Heart left ventricle (tissue), 16 donors: ENCODE results near the gene FGFRL1. TPM values are rescaled to one million over a fixed set of nuclear protein-coding genes. Genes with fewer than 3 reads are reported as not detected.

Experiments used
- ATAC-seq, 4 donors: fragments of 200-7000 bp; cut with Tn5 transposase; one replicate each; pipeline ENCODE4 v1.9.1; 2020 to 2022; ENCODE audit warnings: moderate library complexity in 4 of 4, mild to moderate bottlenecking in 3 of 4, moderate number of reproducible peaks in 1 of 4
- DNase-seq, 5 donors: peaks; one replicate each; pipeline ENCODE4 v3.0.0-alpha.2; 2020
- H3K27ac ChIP-seq, 12 donors: fragments of 200-600 bp; sonication (generic) in 4 of 12; one replicate each; pipeline versions ENCODE4 v1.5.0 to v1.8.0; 2016 to 2022; ENCODE audit warnings: mild to moderate bottlenecking in 2 of 12
- H3K27me3 ChIP-seq, 9 donors: fragments of 200-600 bp; sonication (generic) in 2 of 9; one replicate each; pipeline versions ENCODE4 v1.5.1 to v1.8.0; 2016 to 2022; ENCODE audit warnings: mild to moderate bottlenecking in 3 of 9
- H3K36me3 ChIP-seq, 9 donors: fragments of 200-600 bp; sonication (generic) in 2 of 9; one replicate each; pipeline versions ENCODE4 v1.5.0 to v1.8.0; 2018 to 2022; ENCODE audit warnings: mild to moderate bottlenecking in 2 of 9
- H3K4me1 ChIP-seq, 12 donors: fragments of 200-600 bp; sonication (generic) in 4 of 12; one replicate each; pipeline versions ENCODE4 v1.5.0 to v1.8.0; 2016 to 2022; ENCODE audit warnings: mild to moderate bottlenecking in 3 of 12
- H3K4me3 ChIP-seq, 12 donors: fragments of 200-600 bp; sonication (generic) in 4 of 12; one replicate each; pipeline versions ENCODE4 v1.5.0 to v1.8.0; 2017 to 2022; ENCODE audit warnings: mild to moderate bottlenecking in 9 of 12, moderate library complexity in 4 of 12
- H3K9me3 ChIP-seq, 12 donors: fragments of 200-600 bp; sonication (generic) in 4 of 12; one replicate each; pipeline versions ENCODE4 v1.5.0 to v1.8.0; 2016 to 2022; ENCODE audit warnings: mild to moderate bottlenecking in 1 of 12
- CTCF ChIP-seq, 12 donors: fragments of 200-600 bp; sonication (generic) in 4 of 12; IDR thresholded peaks; one replicate each; pipeline versions ENCODE4 v1.5.0 to v1.8.0; 2018 to 2022; ENCODE audit warnings: antibody characterized with exemption in 12 of 12, mild to moderate bottlenecking in 5 of 12
- POLR2A ChIP-seq, 2 donors: fragments of 450-650 bp; IDR thresholded peaks; one replicate each; pipeline ENCODE4 v1.6.1; 2017; ENCODE audit warnings: antibody characterized with exemption in 2 of 2, mild to moderate bottlenecking in 2 of 2, moderate library complexity in 2 of 2
- WGBS, 4 donors: extraction: QIAGEN DNeasy Blood & Tissue Kit in 2 of 4; methylation state at CpG; one replicate each; pipeline versions ENCODE4 v1.1.5 to v1.1.7; 2013 to 2018; 5-methylcytosine and 5-hydroxymethylcytosine counted together
- intact Hi-C, 10 donors: fragments of 100-400 bp; cut with DNase I; formaldehyde crosslinking; loops; one replicate each; pipeline versions ENCODE4 v1.11.1 to v1.14.2; 2022
- polyA plus RNA-seq, 2 donors: library from polyadenylated mRNA; stranded (reverse); fragments of 200-250 nt; gene quantifications; one replicate each; pipeline ENCODE4 v1.2.3, GENCODE V29; 2013
- total RNA-seq, 9 donors: library from RNA; depleted of rRNA in 2 of 9; stranded (reverse); fragments of >200 nt in 2 of 9; fragmentation: NEBNext Ultra II Directional in 3 of 9; extraction: Animal tissue kit (Norgen Biotek cat#: 25700) in 3 of 9; gene quantifications; one replicate each; pipeline versions ENCODE4 v1.1.0 to v1.2.4, GENCODE V29; 2016 to 2023
- donor health status: ischemic (EF 13 %, LVEDD 7.1; RV severe dilation, severe dysfunction).
- donor health status: healthy with polysubstance abuse.
- donor health status: DM: no; HTN: yes; CAD: no.
- donor health status: DM: no; HTN: no; CAD: no.
- donor health status: ischemic (EF 25% LVEDD 6.9; RV normal size, moderate dysfunction).
- donor health status: ischemic (EF 25% LVEDD 5.7; RV mildly dilated, moderate dysfunction).
- donor health status: healthy.
- donor health status: DM: yes; HTN: yes; CAD: no.
- donor health status: ischemic (EF 35%, LVEDD 5.7; RV mildly dilated, moderate dysfunction).
- donor health status: nonischemic (EF 11% LVEDD 7.7; RV severe dilation, severe dysfunction).
- donor health status: DM: yes; HTN: yes; CAD: no.
- donor health status: PGD.
- donor health status: ischemic (EF 29% LVEDD 5.4; RV normal size, mild dysfunction).
- donor health status: nonischemic (EF 23%, LVEDD 6.1; RV moderate dilation, normal function).

Gene FGFRL1
- total and polyA plus RNA-seq, 11 donors, result 23.6 to 90.7 (median 30.6) TPM

DNA sequence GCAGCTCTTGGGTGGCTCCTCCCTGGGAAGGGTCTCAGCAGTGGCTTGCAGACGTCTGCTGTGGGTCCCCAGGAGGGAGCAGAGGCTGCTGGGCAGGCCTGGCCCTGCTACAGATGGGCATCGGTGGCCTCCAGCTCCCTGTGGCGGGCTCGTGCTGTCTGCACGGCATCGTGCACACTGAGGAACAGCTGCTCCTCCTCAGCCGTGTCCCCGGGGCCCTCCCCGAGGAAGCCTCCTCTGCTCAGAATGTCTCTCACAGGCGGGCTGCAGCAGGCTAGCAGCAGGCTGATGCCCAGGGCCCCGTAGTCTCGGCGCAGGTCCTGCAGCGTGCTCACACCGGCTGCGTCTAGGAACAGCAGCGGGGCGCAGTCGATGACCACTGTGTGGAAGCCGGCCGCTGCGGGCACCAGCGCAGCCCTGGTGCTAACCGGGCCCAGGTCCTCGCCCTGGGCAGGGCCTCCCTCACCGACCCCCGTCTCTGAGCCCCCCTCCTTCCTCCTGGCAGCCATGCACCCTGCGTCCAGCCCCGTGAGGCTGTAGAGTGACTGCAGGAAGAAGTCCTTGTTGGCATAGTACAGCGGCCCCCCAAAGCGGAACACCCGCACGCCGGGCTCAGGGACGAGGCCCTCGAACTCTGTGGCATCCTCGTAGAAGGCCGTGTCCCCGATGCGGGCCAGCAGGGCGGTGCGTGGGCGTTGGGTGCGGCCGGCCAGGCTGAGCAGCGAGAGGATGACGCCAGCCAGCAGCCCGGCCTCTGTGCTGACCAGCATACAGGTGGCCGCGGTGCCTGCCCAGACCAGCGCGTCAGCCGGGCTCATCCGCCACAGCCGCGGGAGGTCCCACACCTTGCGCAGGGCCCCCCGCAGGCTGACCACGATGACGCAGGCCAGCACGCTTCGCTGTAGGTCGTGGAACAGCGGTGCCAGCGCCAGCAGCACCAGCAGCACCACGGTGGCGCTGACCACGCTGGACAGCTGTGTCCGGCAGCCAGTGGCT lies 22.4 kb upstream of the FGFRL1 start:
- DNase-seq (peak in 3 of 5 donors; percentile 27 to 73 (median 30)), ATAC-seq (no peak)
- Histone ChIP-seq H3K27me3 (no peaks in the 10 kb centered on the region), H3K4me1 (peaks cover 0 to 34% (median 18%) of the 10 kb centered on the region in 12 donors), H3K4me3 (no peak overlapping the region), H3K27ac (no peak overlapping the region), H3K36me3 (peaks cover 0 to 19% (median 0%) of the 10 kb centered on the region in 9 donors), H3K9me3 (no peaks in the 10 kb centered on the region)
- intact Hi-C loops, result loop anchor here in 5 of 10 donors (2.0 to 10.0 kb wide), 5 partner anchors 56 to 247 kb away; partner anchors contain the start of genes GAK (in 2 of the 5) and TMEM175 (in 2 of the 5)
- 86 to 93% (median 90%) methylated on average over 39 to 69 of the region's 69 CpGs for WGBS, 4 donors
- TF ChIP-seq CTCF (IDR thresholded peaks at IDR 0.05), result no peak
- no peak for TF ChIP-seq POLR2A (IDR thresholded peaks at IDR 0.05)

DNA sequence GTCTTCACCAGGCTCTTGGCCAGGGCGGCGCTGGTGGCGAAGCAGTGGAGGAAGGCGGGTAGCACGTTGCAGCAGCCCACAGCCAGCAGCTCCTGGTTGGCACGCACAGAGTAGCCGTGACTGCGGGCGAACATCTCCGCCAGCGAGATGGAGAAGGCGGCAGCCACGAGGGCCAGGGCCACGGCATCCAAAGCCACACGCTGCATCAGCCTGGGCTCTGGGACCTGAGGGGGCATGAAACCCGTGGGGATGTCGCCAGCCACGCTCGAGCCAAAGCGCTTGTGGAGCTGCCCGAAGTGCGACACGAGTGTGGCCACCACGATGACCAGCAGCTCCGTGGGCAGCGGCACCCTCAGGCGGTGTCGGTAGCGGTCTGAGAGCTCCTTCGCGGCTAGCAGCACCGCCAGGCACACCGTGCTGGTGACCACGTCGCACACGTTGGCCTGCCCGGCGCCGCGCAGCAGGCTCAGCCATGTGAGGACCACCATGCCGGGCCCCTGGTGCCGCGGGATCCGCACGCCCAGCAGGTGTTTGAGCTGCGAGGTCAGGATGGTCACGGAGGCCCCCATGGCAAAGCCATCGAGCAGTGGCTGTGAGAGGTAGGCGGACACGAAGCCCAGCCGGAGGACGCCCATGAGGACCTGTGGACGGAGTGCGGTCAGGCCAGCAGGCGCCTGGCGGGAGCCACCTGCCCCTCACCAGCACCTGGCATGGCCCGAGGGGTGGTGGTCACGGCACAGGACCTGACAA lies 21.5 kb upstream of the FGFRL1 start:
- Histone ChIP-seq H3K27ac (no peak overlapping the region), H3K36me3 (peaks cover 0 to 19% (median 0%) of the 10 kb centered on the region in 9 donors), H3K9me3 (no peaks in the 10 kb centered on the region), H3K27me3 (no peaks in the 10 kb centered on the region), H3K4me3 (no peak overlapping the region), H3K4me1 (peaks cover 0 to 29% (median 16%) of the 10 kb centered on the region in 12 donors)
- no peak for ATAC-seq
- peak in 4 of 5 donors; percentile 6 to 58 (median 20) for DNase-seq
- intact Hi-C loops, result loop anchor here in 7 of 10 donors (2.0 to 10.0 kb wide), 6 partner anchors 57 to 248 kb away; partner anchors contain the start of genes GAK (in 2 of the 7) and TMEM175 (in 2 of the 7)
- WGBS, 4 donors, result 95 to 98% (median 96%) methylated on average over 25 to 58 of the region's 58 CpGs
- TF ChIP-seq CTCF (IDR thresholded peaks at IDR 0.05) (no peak), POLR2A (IDR thresholded peaks at IDR 0.05) (no peak)

DNA sequence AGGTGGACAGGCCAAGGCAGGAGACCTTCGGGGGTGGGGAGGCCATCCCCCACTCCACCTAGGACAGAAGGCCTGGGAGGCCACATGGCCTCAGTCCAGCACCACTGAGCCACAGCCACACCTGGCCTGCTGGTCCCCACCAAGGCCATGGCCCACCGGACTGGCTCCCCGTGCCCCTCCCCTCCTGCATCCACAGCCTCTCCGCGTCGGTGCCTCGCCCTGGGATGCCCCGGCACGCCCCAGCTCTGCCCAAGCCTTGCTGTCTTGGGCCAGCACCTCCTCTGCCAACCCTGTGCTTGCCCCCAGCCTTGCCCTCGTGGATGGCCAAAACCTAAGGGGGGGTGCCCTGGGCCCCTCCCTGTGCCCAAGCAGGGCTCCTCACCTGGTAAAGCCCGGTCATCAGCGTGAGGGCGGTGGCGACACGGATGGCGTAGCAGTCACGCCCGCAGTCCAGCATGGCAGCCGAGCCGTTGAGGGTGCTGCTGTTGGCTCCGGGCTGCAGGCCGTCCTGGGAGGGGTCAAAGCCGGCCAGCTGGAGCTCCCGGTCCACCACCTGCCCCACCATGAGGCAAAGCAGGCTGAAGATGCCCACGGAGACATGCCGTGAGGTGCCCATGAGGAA lies 20.6 kb upstream of the FGFRL1 start:
- H3K4me3 ChIP-seq, result no peak overlapping the region
- intact Hi-C loops, result loop anchor here in 2 of 10 donors (10.0 kb wide), 2 partner anchors 236 to 246 kb away; no protein-coding TSS in a partner anchor
- H3K4me1 ChIP-seq, result peaks cover 0 to 22% (median 15%) of the 10 kb centered on the region in 12 donors
- whole genome bisulfite sequencing, 4 donors, result 91 to 96% (median 94%) methylated on average over 19 to 26 of the region's 26 CpGs
- H3K36me3 ChIP-seq, result peaks cover 0 to 19% (median 0%) of the 10 kb centered on the region in 9 donors
- TF ChIP-seq POLR2A (IDR thresholded peaks at IDR 0.05) (no peak), CTCF (IDR thresholded peaks at IDR 0.05) (no peak)
- H3K27me3 ChIP-seq, result peaks cover 0 to 2% (median 0%) of the 10 kb centered on the region in 9 donors
- H3K9me3 ChIP-seq, result no peaks in the 10 kb centered on the region
- DNase-seq (peak in 3 of 5 donors; percentile 6 to 55 (median 19)), ATAC-seq (no peak)
- no peak overlapping the region for H3K27ac ChIP-seq
